Measurements from ENCODE around the gene USP32.

Gene USP32

GRCh38 chr17:60149691-60150582, 242.0 kb downstream of the USP32 start, which contains the start of gene CA4:
Gene CA4, plus strand, starts transcription at chr17:60149973. Its CDS starts 62 bp downstream, at chr17:60150035.
- DNase-seq = no peak

GRCh38 chr17:60148373-60148772, 243.6 kb downstream of the USP32 start:
- no peak for DNase-seq

- no peak for DNase-seq
Measured at GRCh38 chr17:60147553-60148223, 244.2 kb downstream of the USP32 start.

GRCh38 chr17:60146206-60146605, 245.7 kb downstream of the USP32 start:
- no peak for DNase-seq

GRCh38 chr17:60145006-60145935, 246.7 kb downstream of the USP32 start:
- no peak for DNase-seq

- DNase-seq = peak; percentile 88
Measured at GRCh38 chr17:60142872-60143499, 248.9 kb downstream of the USP32 start.

- DNase-seq = peak; percentile 33
Measured at GRCh38 chr17:60141111-60142018, 250.6 kb downstream of the USP32 start.

- peak; percentile 76 for DNase-seq
Measured at GRCh38 chr17:60139438-60140285, 252.3 kb downstream of the USP32 start.

- no peak for DNase-seq
Measured at GRCh38 chr17:60138769-60139437, 253.0 kb downstream of the USP32 start.

GRCh38 chr17:60137731-60138130, 254.2 kb downstream of the USP32 start:
- DNase-seq = no peak

- DNase-seq = no peak
Measured at GRCh38 chr17:60135951-60136666, 255.8 kb downstream of the USP32 start.

GRCh38 chr17:60135151-60135950, 256.6 kb downstream of the USP32 start:
- DNase-seq = peak; percentile 92

- DNase-seq = peak; percentile 45
Measured at GRCh38 chr17:60134396-60135150, 257.4 kb downstream of the USP32 start.

- DNase-seq = no peak
Measured at GRCh38 chr17:60130466-60130865, 261.5 kb downstream of the USP32 start.

GRCh38 chr17:60129164-60129563, 262.8 kb downstream of the USP32 start:
- no peak for DNase-seq
